Sigmoid colon (tissue), 7 donors: Measurements from ENCODE around the gene ELFN1. TPM values are rescaled to one million over a fixed set of nuclear protein-coding genes. Genes with fewer than 3 reads are reported as not detected.

Experiments
- DNase-seq: peaks from one replicate; pipeline ENCODE4 v3.0.0-alpha.2; 2019
- H3K27ac ChIP-seq, 4 donors: fragments of 200-600 bp; sonication (generic); one replicate each; pipeline ENCODE4 v1.5.1; 2016 to 2019; ENCODE audit warnings: mild to moderate bottlenecking in 1 of 4
- H3K27me3 ChIP-seq, 3 donors: fragments of 200-600 bp; sonication (generic); one replicate each; pipeline ENCODE4 v1.5.1; 2019; ENCODE audit warnings: mild to moderate bottlenecking in 1 of 3
- H3K36me3 ChIP-seq, 4 donors: fragments of 200-600 bp; sonication (generic); one replicate each; pipeline ENCODE4 v1.5.1; 2016 to 2019
- H3K4me1 ChIP-seq, 4 donors: fragments of 200-600 bp; sonication (generic); one replicate each; pipeline ENCODE4 v1.5.1; 2017 to 2019
- H3K4me3 ChIP-seq, 4 donors: fragments of 200-600 bp; sonication (generic); one replicate each; pipeline ENCODE4 v1.5.1; 2017 to 2019; ENCODE audit warnings: mild to moderate bottlenecking in 2 of 4, moderate library complexity in 1 of 4
- H3K9me3 ChIP-seq, 4 donors: fragments of 200-600 bp in 3 of 4; sonication (generic) in 3 of 4; one replicate each; pipeline versions ENCODE4 v1.5.1 to v1.6.1; 2013 to 2019
- CTCF ChIP-seq, 4 experiments: fragments of 450-650 bp in 3 of 4; fragments of 200-600 bp in 1 of 4; IDR thresholded peaks; one replicate each; pipeline ENCODE4 v1.5.1; 2016 to 2019; ENCODE audit warnings: antibody characterized with exemption in 4 of 4, mild to moderate bottlenecking in 3 of 4, moderate library complexity in 2 of 4
- EP300 ChIP-seq, 4 donors: sonication (generic); formaldehyde crosslinking; IDR thresholded peaks; one replicate each; pipeline ENCODE4 v1.6.1; 2017; ENCODE audit warnings: antibody characterized with exemption in 4 of 4
- POLR2A ChIP-seq, 2 donors: fragments of 450-650 bp; IDR thresholded peaks; one replicate each; pipeline ENCODE4 v1.6.1; 2016; ENCODE audit warnings: antibody characterized with exemption in 2 of 2, mild to moderate bottlenecking in 2 of 2, moderate library complexity in 2 of 2
- POLR2AphosphoS5 ChIP-seq, 4 donors: sonication (generic); formaldehyde crosslinking; IDR thresholded peaks; one replicate each; pipeline ENCODE4 v1.6.1; 2017; ENCODE audit warnings: antibody characterized with exemption in 4 of 4
- WGBS, 2 donors: extraction: QIAGEN DNeasy Blood & Tissue Kit; methylation state at CpG; one replicate each; pipeline ENCODE4 v1.1.7; 2013; 5-methylcytosine and 5-hydroxymethylcytosine counted together
- intact Hi-C: fragments of 100-400 bp; cut with DNase I; formaldehyde crosslinking; loops from one replicate; pipeline ENCODE4 v1.15.1; 2023
- polyA plus RNA-seq, 3 donors: library from polyadenylated mRNA; stranded (reverse); fragments of 200-250 nt; gene quantifications; one replicate each; pipeline ENCODE4 v1.2.3, GENCODE V29; 2013
- total RNA-seq, 4 donors: library from RNA; depleted of rRNA; stranded (reverse); fragments of >200 nt; gene quantifications; one replicate each; pipeline ENCODE4 v1.1.0, GENCODE V29; 2016
- donor health status: healthy with polysubstance abuse.
- donor health status: Bipolar disorder and iron deficiency.
- donor health status: healthy.

Gene ELFN1
- total and polyA plus RNA-seq, 7 donors: 0.33 to 0.83 (median 0.54) TPM; not detected in 2

- Histone ChIP-seq H3K4me1 (peaks cover 0 to 6% (median 2%) of the 10 kb centered on the region in 4 donors), H3K4me3 (no peak overlapping the region), H3K9me3 (no peaks in the 10 kb centered on the region), H3K27ac (no peak overlapping the region), H3K36me3 (no peaks in the 10 kb centered on the region), H3K27me3 (peaks cover 2 to 39% (median 14%) of the 10 kb centered on the region in 3 donors)
- intact Hi-C loops: no loop called here
- no peak for TF ChIP-seq CTCF (IDR thresholded peaks at IDR 0.05)
- no peak for TF ChIP-seq POLR2AphosphoS5 (IDR thresholded peaks at IDR 0.05)
- TF ChIP-seq POLR2A (IDR thresholded peaks at IDR 0.05): no peak
- TF ChIP-seq EP300 (IDR thresholded peaks at IDR 0.05): no peak
- 94 to 96% methylated on average over 56 of the region's 56 CpGs for WGBS, 2 donors
- no peak for DNase-seq
Observed at GRCh38 chr7:1744296-1745017, 74.4 kb downstream of the ELFN1 start.

GRCh38 chr7:1745018-1745532 is 75.0 kb downstream of the ELFN1 start:
- TF ChIP-seq CTCF (IDR thresholded peaks at IDR 0.05) (no peak), POLR2AphosphoS5 (IDR thresholded peaks at IDR 0.05) (no peak), EP300 (IDR thresholded peaks at IDR 0.05) (no peak), POLR2A (IDR thresholded peaks at IDR 0.05) (no peak)
- H3K36me3 ChIP-seq: no peaks in the 10 kb centered on the region
- no peaks in the 10 kb centered on the region for H3K9me3 ChIP-seq
- no peak for DNase-seq
- peaks cover 0 to 6% (median 2%) of the 10 kb centered on the region in 4 donors for H3K4me1 ChIP-seq
- H3K27ac ChIP-seq: no peak overlapping the region
- intact Hi-C loops: no loop called here
- peaks cover 4 to 46% (median 20%) of the 10 kb centered on the region in 3 donors for H3K27me3 ChIP-seq
- WGBS, 2 donors: 97% methylated on average over 46 of the region's 46 CpGs
- H3K4me3 ChIP-seq: no peak overlapping the region

DNA sequence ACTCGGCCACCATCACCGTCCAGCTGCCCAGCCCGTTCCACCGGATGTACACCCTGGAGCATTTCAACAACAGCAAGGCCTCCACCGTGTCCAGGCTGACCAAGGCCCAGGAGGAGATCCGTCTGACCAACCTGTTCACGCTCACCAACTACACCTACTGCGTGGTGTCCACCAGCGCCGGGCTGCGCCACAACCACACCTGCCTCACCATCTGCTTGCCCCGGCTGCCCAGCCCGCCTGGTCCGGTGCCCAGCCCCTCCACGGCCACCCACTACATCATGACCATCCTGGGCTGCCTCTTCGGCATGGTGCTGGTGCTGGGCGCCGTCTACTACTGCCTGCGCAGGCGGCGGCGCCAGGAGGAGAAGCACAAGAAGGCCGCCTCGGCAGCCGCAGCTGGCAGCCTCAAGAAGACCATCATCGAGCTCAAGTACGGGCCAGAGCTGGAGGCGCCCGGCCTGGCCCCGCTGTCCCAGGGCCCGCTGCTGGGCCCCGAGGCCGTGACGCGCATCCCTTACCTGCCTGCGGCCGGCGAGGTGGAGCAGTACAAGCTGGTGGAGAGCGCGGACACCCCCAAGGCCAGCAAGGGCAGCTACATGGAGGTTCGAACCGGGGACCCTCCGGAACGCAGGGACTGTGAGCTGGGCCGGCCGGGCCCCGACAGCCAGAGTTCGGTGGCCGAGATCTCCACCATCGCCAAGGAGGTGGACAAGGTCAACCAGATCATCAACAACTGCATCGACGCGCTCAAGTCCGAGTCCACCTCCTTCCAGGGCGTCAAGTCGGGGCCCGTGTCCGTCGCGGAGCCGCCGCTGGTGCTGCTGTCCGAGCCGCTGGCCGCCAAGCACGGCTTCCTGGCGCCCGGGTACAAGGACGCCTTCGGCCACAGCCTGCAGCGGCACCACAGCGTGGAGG is 75.8 kb downstream of the ELFN1 start:
- H3K4me3 ChIP-seq: no peak overlapping the region
- H3K36me3 ChIP-seq: no peaks in the 10 kb centered on the region
- TF ChIP-seq CTCF (IDR thresholded peaks at IDR 0.05): no peak
- TF ChIP-seq POLR2A (IDR thresholded peaks at IDR 0.05): no peak
- no peak for TF ChIP-seq POLR2AphosphoS5 (IDR thresholded peaks at IDR 0.05)
- no peak for TF ChIP-seq EP300 (IDR thresholded peaks at IDR 0.05)
- intact Hi-C loops: no loop called here
- H3K9me3 ChIP-seq: no peaks in the 10 kb centered on the region
- H3K4me1 ChIP-seq: peaks cover 0 to 6% (median 2%) of the 10 kb centered on the region in 4 donors
- WGBS, 2 donors: 97% methylated on average over 72 of the region's 72 CpGs
- H3K27ac ChIP-seq: no peak overlapping the region
- H3K27me3 ChIP-seq: peaks cover 4 to 50% (median 21%) of the 10 kb centered on the region in 3 donors
- DNase-seq: no peak

- H3K4me1 ChIP-seq: peaks cover 0 to 6% (median 2%) of the 10 kb centered on the region in 4 donors
- no peak overlapping the region for H3K27ac ChIP-seq
- no peak for TF ChIP-seq POLR2AphosphoS5 (IDR thresholded peaks at IDR 0.05)
- no peak for TF ChIP-seq CTCF (IDR thresholded peaks at IDR 0.05)
- no peak for TF ChIP-seq POLR2A (IDR thresholded peaks at IDR 0.05)
- TF ChIP-seq EP300 (IDR thresholded peaks at IDR 0.05): no peak
- H3K9me3 ChIP-seq: no peaks in the 10 kb centered on the region
- WGBS, 2 donors: 96% methylated on average over 60 of the region's 60 CpGs
- H3K36me3 ChIP-seq: no peaks in the 10 kb centered on the region
- DNase-seq: no peak
- peaks cover 4 to 50% (median 21%) of the 10 kb centered on the region in 3 donors for H3K27me3 ChIP-seq
- intact Hi-C loops: no loop called here
- H3K4me3 ChIP-seq: no peak overlapping the region
Observed at GRCh38 chr7:1746491-1746975, 76.5 kb downstream of the ELFN1 start.
